GM10266 (cell line): ENCODE data around the gene TNFRSF18.

ENCODE experiments used
- DNase-seq: peaks from one replicate; pipeline ENCODE4 v3.0.0; 2012; ENCODE audit errors: extremely low spot score
- CTCF ChIP-seq: IDR thresholded peaks from 2 replicates; pipeline ENCODE4 v1.5.1; 2012; ENCODE audit warnings: mild to moderate bottlenecking, low read depth; ENCODE audit not compliant: control insufficient read depth, insufficient read depth; ENCODE audit errors: missing control alignments

The TNFRSF18 gene

GRCh38 chr1:1164361-1164700 lies 42.1 kb downstream of the TNFRSF18 start:
- DNase-seq = no peak
- TF ChIP-seq CTCF = no peak

- TF ChIP-seq CTCF = no peak
- DNase-seq = no peak
These were observed 42.8 kb downstream of the TNFRSF18 start for GRCh38 chr1:1163538-1164070.

GRCh38 chr1:1162597-1163537 lies 43.5 kb downstream of the TNFRSF18 start:
- DNase-seq = no peak
- no peak for TF ChIP-seq CTCF

- DNase-seq = no peak
- TF ChIP-seq CTCF = no peak
These were observed 44.7 kb downstream of the TNFRSF18 start for GRCh38 chr1:1161683-1162079.

- DNase-seq = no peak
These were observed 45.2 kb downstream of the TNFRSF18 start for GRCh38 chr1:1161078-1161682.

GRCh38 chr1:1160281-1160930 lies 46.0 kb downstream of the TNFRSF18 start:
- no peak for DNase-seq
- TF ChIP-seq CTCF = no peak

More at GRCh38 chr1:1161078-1161682, 45.2 kb downstream of the TNFRSF18 start:
- no peak for TF ChIP-seq CTCF
